Kidney (tissue), 14 donors: ENCODE data around the gene SMARCE1. TPM values are rescaled to one million over a fixed set of nuclear protein-coding genes. Genes with fewer than 3 reads are reported as not detected.

Source experiments
- DNase-seq, 5 donors: peaks; one replicate each; pipeline ENCODE4 v3.0.0-alpha.2; 2013 to 2020
- FAIRE-seq: peaks from 2 replicates; lab custom pipeline; 2012; peaks lifted over from hg19 to GRCh38; lab: Jason Lieb, UNC
- H3K27ac ChIP-seq, 2 donors: one replicate each; pipeline ENCODE4 v1.7.0; 2013; ENCODE audit warnings: low read depth in 2 of 2, low read length in 2 of 2, inconsistent platforms in 1 of 2
- H3K27me3 ChIP-seq: one replicate; pipeline ENCODE4 v1.7.1; 2013; ENCODE audit warnings: low read length, inconsistent platforms; ENCODE audit not compliant: control insufficient read depth, insufficient read depth
- H3K36me3 ChIP-seq, 3 donors: one replicate each; pipeline versions ENCODE4 v1.7.0 to v1.7.1; 2013; ENCODE audit warnings: low read length in 3 of 3, control low read depth in 1 of 3, inconsistent platforms in 1 of 3; ENCODE audit not compliant: insufficient read depth in 3 of 3, control insufficient read depth in 2 of 3
- H3K4me1 ChIP-seq, 3 donors: one replicate each; pipeline versions ENCODE4 v1.7.0 to v1.7.1; 2013; ENCODE audit warnings: low read length in 3 of 3, inconsistent platforms in 1 of 3, low read depth in 1 of 3; ENCODE audit not compliant: control insufficient read depth in 2 of 3, insufficient read depth in 2 of 3
- H3K4me3 ChIP-seq, 3 donors: one replicate each; pipeline versions ENCODE4 v1.7.0 to v1.8.1; 2013; ENCODE audit warnings: low read length in 3 of 3, control low read depth in 1 of 3, inconsistent platforms in 1 of 3
- H3K9ac ChIP-seq, 3 donors: one replicate each; pipeline versions ENCODE4 v1.7.0 to v1.7.1; 2013; ENCODE audit warnings: low read length in 3 of 3, control low read depth in 1 of 3, inconsistent platforms in 1 of 3
- H3K9me3 ChIP-seq, 3 donors: one replicate each; pipeline versions ENCODE4 v1.7.0 to v1.7.1; 2013; ENCODE audit warnings: low read length in 3 of 3, control low read depth in 1 of 3, inconsistent platforms in 1 of 3; ENCODE audit not compliant: control insufficient read depth in 2 of 3, insufficient read depth in 1 of 3
- CTCF ChIP-seq: IDR thresholded peaks from 3 replicates; pipeline ENCODE4 v1.5.1; 2012; ENCODE audit warnings: mild to moderate bottlenecking, moderate library complexity, borderline replicate concordance; ENCODE audit not compliant: insufficient read depth; ENCODE audit errors: extremely low read depth
- intact Hi-C: fragments of 100-400 bp; cut with DNase I; formaldehyde crosslinking; loops from one replicate; pipeline ENCODE4 v1.11.1; 2022
- polyA plus RNA-seq: library from polyadenylated mRNA; stranded (reverse); fragments of 350-450 nt; fragmentation: Illumina TruSeq; extraction: RNeasy Lipid Tissue Mini Kit (QIAGEN cat#74804); gene quantifications from one replicate; pipeline ENCODE4 v1.2.3, GENCODE V29; 2014; ENCODE audit warnings: low read depth, low replicate concordance; ENCODE audit not compliant: insufficient read depth
- total RNA-seq: library from RNA; stranded (reverse); fragmentation: NEBNext Ultra II Directional; extraction: Animal tissue kit (Norgen Biotek cat#: 25700); gene quantifications from one replicate; pipeline ENCODE4 v1.2.1, GENCODE V29; 2021
- donor health status: control.
- donor health status: control.
- donor health status: control.
- donor health status: control.
- donor health status: control.
- donor health status: DM: yes; HTN: yes; CAD: no.
- donor health status: Normal renal cell carcinoma (clear cell type).

The SMARCE1 gene
- total and polyA plus RNA-seq, 2 donors from 2014 or later, result 73.4 to 112 TPM

GRCh38 chr17:40576113-40576740, 71.4 kb downstream of the SMARCE1 start:
- FAIRE-seq, result no peak
- H3K27me3 ChIP-seq, result no peaks in the 10 kb centered on the region
- H3K27ac ChIP-seq, result no peak overlapping the region
- H3K9me3 ChIP-seq, result no peaks in the 10 kb centered on the region
- no peak for TF ChIP-seq CTCF
- no peak overlapping the region for H3K9ac ChIP-seq
- no peak overlapping the region for H3K4me3 ChIP-seq
- no peaks in the 10 kb centered on the region for H3K36me3 ChIP-seq
- no peaks in the 10 kb centered on the region for H3K4me1 ChIP-seq
- intact Hi-C loops, result no loop called here
- no peak for DNase-seq

Other genes with a start within 250 kb of the SMARCE1 start
- 2.7 TPM for gene TOP2A, start 229.9 kb downstream of the SMARCE1 start, total RNA-seq
- gene TOP2A, start 229.9 kb downstream of the SMARCE1 start, polyA plus RNA-seq, result 0.82 TPM
- gene IGFBP4, start 204.4 kb downstream of the SMARCE1 start, total RNA-seq, result 743 TPM
- gene IGFBP4, start 204.4 kb downstream of the SMARCE1 start, polyA plus RNA-seq, result 545 TPM
- 0.31 TPM for gene TNS4, start 146.2 kb downstream of the SMARCE1 start, total RNA-seq
- gene TNS4, start 146.2 kb downstream of the SMARCE1 start, polyA plus RNA-seq, result 2.2 TPM
- 7.1 TPM for gene CCR7, start 82.3 kb downstream of the SMARCE1 start, total RNA-seq
- 0.17 TPM for gene CCR7, start 82.3 kb downstream of the SMARCE1 start, polyA plus RNA-seq
- gene KRT222, start 17.4 kb upstream of the SMARCE1 start, total RNA-seq, result 6.6 TPM
- gene KRT222, start 17.4 kb upstream of the SMARCE1 start, polyA plus RNA-seq, result 1.2 TPM
- gene KRT24, start 55.9 kb upstream of the SMARCE1 start, total RNA-seq, result 0.31 TPM
- not detected for gene KRT24, start 55.9 kb upstream of the SMARCE1 start, polyA plus RNA-seq
- gene KRT25, start 107.5 kb upstream of the SMARCE1 start, total RNA-seq, result not detected
- gene KRT25, start 107.5 kb upstream of the SMARCE1 start, polyA plus RNA-seq, result not detected
- gene KRT26, start 124.4 kb upstream of the SMARCE1 start, total RNA-seq, result not detected
- not detected for gene KRT26, start 124.4 kb upstream of the SMARCE1 start, polyA plus RNA-seq
- gene KRT27, start 134.7 kb upstream of the SMARCE1 start, total RNA-seq, result not detected
- gene KRT27, start 134.7 kb upstream of the SMARCE1 start, polyA plus RNA-seq, result not detected
- not detected for gene KRT28, start 152.1 kb upstream of the SMARCE1 start, total RNA-seq
- not detected for gene KRT28, start 152.1 kb upstream of the SMARCE1 start, polyA plus RNA-seq
- gene KRT10, start 174.8 kb upstream of the SMARCE1 start, total RNA-seq, result 47.9 TPM
- 50.9 TPM for gene KRT10, start 174.8 kb upstream of the SMARCE1 start, polyA plus RNA-seq
- gene KRT12, start 219.4 kb upstream of the SMARCE1 start, total RNA-seq, result not detected
- gene KRT12, start 219.4 kb upstream of the SMARCE1 start, polyA plus RNA-seq, result not detected
- gene KRT20, start 237.4 kb upstream of the SMARCE1 start, total RNA-seq, result not detected
- gene KRT20, start 237.4 kb upstream of the SMARCE1 start, polyA plus RNA-seq, result not detected